ENCODE results near the gene PDZD2. TPM values are rescaled to one million over a fixed set of nuclear protein-coding genes. Genes with fewer than 3 reads are reported as not detected.

Gene PDZD2
- polyA plus RNA-seq, 3 donors = 0.10 TPM; not detected in 2

GRCh38 chr5:31757806-31758205 lies 118.9 kb downstream of the PDZD2 start:
- H3K79me2 ChIP-seq (ENCODE audit: insufficient read depth, low read length) = no peaks in the 10 kb centered on the region
- no peaks in the 10 kb centered on the region for H4K20me1 ChIP-seq (ENCODE audit: insufficient read depth, low read length)
- no peaks in the 10 kb centered on the region for H3K36me3 ChIP-seq (replicated peaks in 1 of 2; ENCODE audit: control insufficient read depth in 1 of 2, insufficient read depth in 2 of 2, low read length in 2 of 2)
- DNase-seq = no peak
- TF ChIP-seq CTCF (IDR thresholded peaks at IDR 0.05) = no peak
- H3K9me3 ChIP-seq (replicated peaks in 1 of 2; ENCODE audit: control insufficient read depth in 1 of 2, insufficient read depth in 1 of 2, low read length in 2 of 2) = no peaks in the 10 kb centered on the region
- H3K4me1 ChIP-seq (ENCODE audit: control insufficient read depth in 1 of 2, insufficient read depth in 2 of 2, low read length in 2 of 2) = no peaks in the 10 kb centered on the region
- intact Hi-C loops (cut with micrococcal nuclease) = no loop called here
- no peak overlapping the region for H3K4me2 ChIP-seq (replicated peaks; ENCODE audit: extremely low read depth, low read length, poor library complexity, severe bottlenecking)
- H3K4me3 Mint-ChIP-seq = no peak overlapping the region
- H3K27me3 Mint-ChIP-seq (ENCODE audit: low read depth in 3 of 3) = peaks cover 0 to 2% (median 0%) of the 10 kb centered on the region in 3 donors
- no peak overlapping the region for H3K9ac ChIP-seq (ENCODE audit: insufficient read depth, low read length, poor library complexity, severe bottlenecking)
- 95% methylated on average over 6 of the region's 8 CpGs for WGBS (ENCODE audit: insufficient coverage)
- H3K4me1 Mint-ChIP-seq = no peaks in the 10 kb centered on the region
- peaks cover 0 to 5% (median 0%) of the 10 kb centered on the region in 7 donors for H3K9me3 Mint-ChIP-seq
- no peak overlapping the region for H3K4me3 ChIP-seq (replicated peaks in 1 of 3; ENCODE audit: low read depth in 2 of 3, low read length in 3 of 3)
- no peaks in the 10 kb centered on the region for H3K27me3 ChIP-seq (ENCODE audit: control insufficient read depth in 2 of 2, insufficient read depth in 2 of 2, low read length in 2 of 2)
- no peak overlapping the region for H3K27ac ChIP-seq (ENCODE audit: low read depth in 1 of 2, low read length in 2 of 2)
- H3K36me3 Mint-ChIP-seq = no peaks in the 10 kb centered on the region
- H2AFZ ChIP-seq (ENCODE audit: insufficient read depth, low read depth, low read length, poor library complexity, severe bottlenecking) = no peak overlapping the region
- H3K27ac Mint-ChIP-seq = no peak overlapping the region

GRCh38 chr5:31758803-31759425 lies 120.0 kb downstream of the PDZD2 start:
- H3K4me2 ChIP-seq (replicated peaks; ENCODE audit: extremely low read depth, low read length, poor library complexity, severe bottlenecking) = no peak overlapping the region
- Mint-ChIP-seq H3K36me3 (no peaks in the 10 kb centered on the region), H3K9me3 (peaks cover 0 to 7% (median 1%) of the 10 kb centered on the region in 7 donors), H3K27ac (no peak overlapping the region), H3K27me3 (ENCODE audit: low read depth in 3 of 3) (peaks cover 0 to 2% (median 0%) of the 10 kb centered on the region in 3 donors), H3K4me1 (no peaks in the 10 kb centered on the region), H3K4me3 (no peak overlapping the region)
- H3K79me2 ChIP-seq (ENCODE audit: insufficient read depth, low read length) = no peaks in the 10 kb centered on the region
- TF ChIP-seq CTCF (IDR thresholded peaks at IDR 0.05) = no peak
- H2AFZ ChIP-seq (ENCODE audit: insufficient read depth, low read depth, low read length, poor library complexity, severe bottlenecking) = no peak overlapping the region
- H3K9ac ChIP-seq (ENCODE audit: insufficient read depth, low read length, poor library complexity, severe bottlenecking) = no peak overlapping the region
- no peaks in the 10 kb centered on the region for H3K4me1 ChIP-seq (ENCODE audit: control insufficient read depth in 1 of 2, insufficient read depth in 2 of 2, low read length in 2 of 2)
- H3K27ac ChIP-seq (ENCODE audit: low read depth in 1 of 2, low read length in 2 of 2) = no peak overlapping the region
- DNase-seq = no peak
- no CpG with 5 or more reads among the region's 11 CpGs for WGBS (ENCODE audit: insufficient coverage)
- intact Hi-C loops (cut with micrococcal nuclease) = no loop called here
- H3K4me3 ChIP-seq (replicated peaks in 1 of 3; ENCODE audit: low read depth in 2 of 3, low read length in 3 of 3) = no peak overlapping the region
- no peaks in the 10 kb centered on the region for H3K36me3 ChIP-seq (replicated peaks in 1 of 2; ENCODE audit: control insufficient read depth in 1 of 2, insufficient read depth in 2 of 2, low read length in 2 of 2)
- H3K27me3 ChIP-seq (ENCODE audit: control insufficient read depth in 2 of 2, insufficient read depth in 2 of 2, low read length in 2 of 2) = no peaks in the 10 kb centered on the region
- H4K20me1 ChIP-seq (ENCODE audit: insufficient read depth, low read length) = no peaks in the 10 kb centered on the region
- H3K9me3 ChIP-seq (replicated peaks in 1 of 2; ENCODE audit: control insufficient read depth in 1 of 2, insufficient read depth in 1 of 2, low read length in 2 of 2) = peaks cover 0 to 3% of the 10 kb centered on the region in 2 donors

All from CD14-positive monocyte (primary cell).